Body of pancreas (tissue), 4 donors: ENCODE measurements around the gene CACNA2D4. TPM values are rescaled to one million over a fixed set of nuclear protein-coding genes. Genes with fewer than 3 reads are reported as not detected.

ENCODE experiments used
- ATAC-seq: fragments of 150-250 bp; one replicate; pipeline ENCODE4 v1.9.1; 2016
- DNase-seq, 4 donors: peaks; one replicate each; pipeline ENCODE4 v3.0.0-alpha.2; 2019
- H3K27ac ChIP-seq, 4 donors: fragments of 200-600 bp; sonication (generic); 1 replicate in 3 of 4; 2 replicates in 1 of 4; pipeline versions ENCODE4 v1.5.1 to v1.6.1; 2016 to 2019; ENCODE audit warnings: mild to moderate bottlenecking in 1 of 4, mixed read lengths in 1 of 4, moderate library complexity in 1 of 4
- H3K27me3 ChIP-seq, 2 donors: fragments of 200-600 bp; sonication (generic); one replicate each; pipeline ENCODE4 v1.6.0; 2016; ENCODE audit warnings: mild to moderate bottlenecking in 1 of 2
- H3K36me3 ChIP-seq, 2 donors: fragments of 200-600 bp; sonication (generic); replicated peaks in 1 of 2; 2 replicates each; pipeline ENCODE4 v1.5.1; 2016; ENCODE audit warnings: low read depth in 2 of 2; ENCODE audit not compliant: insufficient read depth in 1 of 2
- H3K4me1 ChIP-seq: fragments of 200-600 bp; sonication (generic); one replicate; pipeline ENCODE4 v1.6.0; 2016
- H3K4me3 ChIP-seq, 2 donors: fragments of 200-600 bp; sonication (generic); 1 replicate in 1 of 2; 2 replicates in 1 of 2; pipeline ENCODE4 v1.5.1; 2016 to 2019
- H3K9me3 ChIP-seq, 3 donors: fragments of 200-600 bp; sonication (generic); 1 replicate in 2 of 3; 2 replicates in 1 of 3; pipeline ENCODE4 v1.5.1; 2016
- CTCF ChIP-seq, 7 experiments: fragments of 450-650 bp in 4 of 7; fragments of 200-600 bp in 3 of 7; sonication (generic) in 3 of 7; IDR thresholded peaks; one replicate each; pipeline ENCODE4 v1.5.1; 2016 to 2019; ENCODE audit warnings: antibody characterized with exemption in 7 of 7
- POLR2A ChIP-seq, 3 donors: fragments of 450-650 bp; IDR thresholded peaks; one replicate each; pipeline ENCODE4 v1.6.1; 2016; ENCODE audit warnings: antibody characterized with exemption in 3 of 3, mild to moderate bottlenecking in 2 of 3
- WGBS, 2 donors: methylation state at CpG; one replicate each; pipeline ENCODE4 v1.1.5; 2017; 5-methylcytosine and 5-hydroxymethylcytosine counted together
- intact Hi-C: fragments of 100-400 bp; cut with DNase I; formaldehyde crosslinking; loops from one replicate; pipeline ENCODE4 v1.15.1; 2023
- total RNA-seq, 2 donors: library from RNA; depleted of rRNA; stranded (reverse); fragments of >200 nt; gene quantifications; one replicate each; pipeline ENCODE4 v1.1.0, GENCODE V29; 2016

CACNA2D4 gene
- total RNA-seq, 2 donors from 2014 or later = 3.6 TPM; not detected in 1

- Histone ChIP-seq H3K36me3 (no peaks in the 10 kb centered on the region), H3K4me3 (no peak overlapping the region), H3K27me3 (no peaks in the 10 kb centered on the region), H3K27ac (no peak overlapping the region), H3K4me1 (no peaks in the 10 kb centered on the region), H3K9me3 (no peaks in the 10 kb centered on the region)
- no peak for TF ChIP-seq POLR2A (IDR thresholded peaks at IDR 0.05)
- TF ChIP-seq CTCF (IDR thresholded peaks at IDR 0.05) = no peak
- intact Hi-C loops = no loop called here
- DNase-seq = no peak
- ATAC-seq = no peak
- WGBS, 2 donors = 68 to 71% methylated on average over 5 of the region's 5 CpGs
Measured at GRCh38 chr12:1896964-1897363, 21.5 kb downstream of the CACNA2D4 start.

GRCh38 chr12:1890810-1891209 lies 27.6 kb downstream of the CACNA2D4 start:
- DNase-seq (no peak), ATAC-seq (no peak)
- H3K4me3 ChIP-seq = no peak overlapping the region
- no peaks in the 10 kb centered on the region for H3K27me3 ChIP-seq
- no peaks in the 10 kb centered on the region for H3K36me3 ChIP-seq
- intact Hi-C loops = no loop called here
- no peaks in the 10 kb centered on the region for H3K4me1 ChIP-seq
- H3K9me3 ChIP-seq = no peaks in the 10 kb centered on the region
- 68 to 83% methylated on average over 1 to 2 of the region's 2 CpGs for whole genome bisulfite sequencing, 2 donors
- no peak overlapping the region for H3K27ac ChIP-seq
- TF ChIP-seq CTCF (IDR thresholded peaks at IDR 0.05) (no peak), POLR2A (IDR thresholded peaks at IDR 0.05) (no peak)

DNA sequence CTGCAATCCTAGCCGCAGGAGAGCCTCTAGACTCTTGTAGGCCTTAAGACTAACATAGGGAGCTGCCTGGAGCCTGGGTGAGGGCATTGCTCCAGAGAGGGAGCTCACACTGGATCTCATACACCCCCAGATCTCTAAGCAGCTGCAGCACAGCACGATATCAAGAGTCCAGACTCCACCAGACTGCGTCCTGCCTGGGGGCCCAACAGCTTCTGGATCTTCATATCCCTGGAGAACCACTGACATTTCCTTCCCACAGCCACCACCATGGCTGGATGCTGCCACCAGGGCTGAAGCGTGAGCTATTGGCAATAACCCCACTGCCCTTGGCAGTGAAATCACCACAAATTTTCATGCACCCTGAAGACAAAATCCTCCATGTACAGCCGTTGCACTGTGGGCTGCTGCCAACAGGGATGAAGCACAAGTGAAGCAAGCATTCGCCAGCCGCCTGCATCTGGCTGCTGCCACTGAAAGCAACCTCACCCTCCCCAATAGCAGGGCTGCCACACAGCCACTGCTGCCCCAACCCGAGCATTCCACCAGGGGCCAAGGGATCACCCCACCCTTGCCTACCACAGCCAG lies 28.2 kb downstream of the CACNA2D4 start:
- no peaks in the 10 kb centered on the region for H3K4me1 ChIP-seq
- TF ChIP-seq POLR2A (IDR thresholded peaks at IDR 0.05) (no peak), CTCF (IDR thresholded peaks at IDR 0.05) (no peak)
- no peaks in the 10 kb centered on the region for H3K27me3 ChIP-seq
- H3K4me3 ChIP-seq = no peak overlapping the region
- ATAC-seq (no peak), DNase-seq (no peak)
- 85 to 95% methylated on average over 6 to 8 of the region's 8 CpGs for WGBS, 2 donors
- intact Hi-C loops = no loop called here
- H3K36me3 ChIP-seq = no peaks in the 10 kb centered on the region
- H3K9me3 ChIP-seq = no peaks in the 10 kb centered on the region
- no peak overlapping the region for H3K27ac ChIP-seq

- H3K9me3 ChIP-seq = no peaks in the 10 kb centered on the region
- no peak overlapping the region for H3K4me3 ChIP-seq
- no peaks in the 10 kb centered on the region for H3K27me3 ChIP-seq
- intact Hi-C loops = no loop called here
- no peak for DNase-seq
- H3K4me1 ChIP-seq = no peaks in the 10 kb centered on the region
- H3K36me3 ChIP-seq = no peaks in the 10 kb centered on the region
- no peak for TF ChIP-seq POLR2A (IDR thresholded peaks at IDR 0.05)
- TF ChIP-seq CTCF (IDR thresholded peaks at IDR 0.05) = no peak
- no peak overlapping the region for H3K27ac ChIP-seq
- WGBS, 2 donors = 75 to 78% methylated on average over 3 of the region's 3 CpGs
- no peak for ATAC-seq
Measured at GRCh38 chr12:1888923-1889322, 29.5 kb downstream of the CACNA2D4 start.

DNA sequence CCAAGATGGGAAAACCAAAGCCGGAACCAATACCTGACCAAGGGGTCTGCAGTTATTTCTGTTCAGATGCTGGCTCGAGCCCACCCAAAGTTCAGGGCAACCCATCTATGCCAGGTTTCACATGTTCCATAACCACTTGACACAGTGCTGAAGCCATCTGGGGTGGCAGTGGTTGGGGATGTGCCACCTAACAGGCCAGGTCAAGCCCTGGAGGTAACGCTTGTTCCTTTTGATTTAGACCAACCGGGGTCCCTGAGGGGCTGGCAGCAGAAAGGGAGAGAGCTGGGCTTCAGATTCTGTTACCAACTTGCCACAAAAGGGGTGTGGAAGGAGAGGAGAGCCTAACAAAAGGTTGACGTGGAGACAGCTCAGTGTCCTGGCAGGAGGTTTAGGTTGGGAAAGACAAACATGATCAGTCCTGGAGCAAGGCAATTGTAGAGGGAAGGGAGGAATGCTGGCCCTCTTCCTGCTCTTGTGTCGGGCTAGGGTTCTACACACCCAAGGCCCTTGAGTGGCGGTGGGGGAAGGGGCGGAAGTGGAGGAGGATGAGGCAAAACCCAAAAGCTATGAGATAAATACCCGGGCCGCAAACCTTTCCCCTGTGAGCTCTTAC lies 31.9 kb downstream of the CACNA2D4 start:
- Histone ChIP-seq H3K27ac (no peak overlapping the region), H3K4me3 (no peak overlapping the region), H3K4me1 (no peaks in the 10 kb centered on the region), H3K9me3 (no peaks in the 10 kb centered on the region), H3K27me3 (no peaks in the 10 kb centered on the region), H3K36me3 (no peaks in the 10 kb centered on the region)
- ATAC-seq = no peak
- DNase-seq = no peak
- WGBS, 2 donors = 72 to 84% methylated on average over 10 of the region's 10 CpGs
- TF ChIP-seq POLR2A (IDR thresholded peaks at IDR 0.05) (no peak), CTCF (IDR thresholded peaks at IDR 0.05) (no peak)
- intact Hi-C loops = no loop called here
